ENCODE measurements around the gene BEST2. TPM values are rescaled to one million over a fixed set of nuclear protein-coding genes. Genes with fewer than 3 reads are reported as not detected.

Gene BEST2
- total and polyA plus RNA-seq, 2 of the 4 experiments (the other 2 are of a cell fraction): not detected

DNA sequence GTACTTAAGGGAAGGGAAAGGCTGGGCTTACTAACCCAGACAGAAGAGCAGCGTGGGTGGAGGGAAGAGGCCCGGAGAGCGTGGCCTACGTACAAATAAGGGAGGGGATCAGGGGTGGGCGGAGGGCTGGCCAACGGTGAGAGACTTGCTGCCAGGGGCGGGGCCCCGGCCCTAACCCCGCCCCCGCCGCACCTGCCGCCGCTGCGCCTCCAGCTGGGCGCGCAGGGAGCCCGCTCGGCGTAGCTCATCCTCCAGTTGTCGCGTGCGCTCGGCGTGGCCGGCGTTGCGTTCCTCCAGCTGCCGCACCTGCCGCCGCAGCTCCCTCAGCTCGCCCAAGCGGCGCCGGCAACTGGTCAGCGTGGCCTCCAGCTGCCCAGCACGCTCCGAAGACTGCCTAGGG is 18.1 kb downstream of the BEST2 start:
- Histone ChIP-seq H3K27me3 (ENCODE audit: control insufficient read depth, insufficient read depth, low read length) (no peaks in the 10 kb centered on the region), H4K20me1 (ENCODE audit: insufficient read depth, low read length) (peaks cover 5% of the 10 kb centered on the region; the same call in 1 of the 2 replicates), H3K9ac (ENCODE audit: low read depth, low read length) (no peak overlapping the region), H3K4me1 (ENCODE audit: control insufficient read depth, insufficient read depth, low read length) (0 out of 2 replicates have a peak, but pooled peaks cover 2% of the 10 kb centered on the region), H3K18ac (ENCODE audit: low read depth, low read length) (no peak overlapping the region), H3K4ac (ENCODE audit: low read depth, low read length) (no peak overlapping the region), H3K79me1 (ENCODE audit: low read depth in 1 of 2, low read length in 2 of 2) (peaks cover 0 to under 1% of the 10 kb centered on the region in 2 experiments; a peak in 1 of 4 replicates), H4K91ac (ENCODE audit: insufficient read depth, low read depth, low read length) (no peak overlapping the region), H3K9me3 (ENCODE audit: control insufficient read depth, insufficient read depth, low read length) (no peaks in the 10 kb centered on the region), H4K8ac (ENCODE audit: low read depth in 2 of 2, low read length in 2 of 2) (no peak overlapping the region), H2BK15ac (ENCODE audit: low read depth, low read length) (no peak overlapping the region), H3K9me1 (ENCODE audit: insufficient read depth, low read length) (peaks cover 3% of the 10 kb centered on the region; the same call in 1 of the 2 replicates), H2BK120ac (ENCODE audit: low read depth, low read length) (no peak overlapping the region), H2AK5ac (ENCODE audit: low read depth, low read length) (no peak overlapping the region), H3K23ac (ENCODE audit: low read depth, low read length) (no peak overlapping the region), H3K27ac (ENCODE audit: insufficient read depth, low read length) (no peak overlapping the region), H3K14ac (replicated peaks; ENCODE audit: low read depth, low read length) (no peak overlapping the region), H2AK9ac (replicated peaks; ENCODE audit: low read depth, low read length, poor library complexity) (no peak overlapping the region), H2BK20ac (ENCODE audit: low read depth, low read length) (no peak overlapping the region), H3K4me2 (ENCODE audit: low read depth, low read length) (no peak overlapping the region), H2BK5ac (ENCODE audit: low read depth, low read length, poor library complexity, severe bottlenecking) (no peak overlapping the region), H4K5ac (ENCODE audit: low read depth, low read length) (no peak overlapping the region), H3K36me3 (ENCODE audit: control insufficient read depth, insufficient read depth, low read length) (peaks cover under 1% of the 10 kb centered on the region; the same call in 1 of the 2 replicates), H3K4me3 (ENCODE audit: insufficient read depth, low read depth, low read length) (no peak overlapping the region), H2AFZ (replicated peaks; ENCODE audit: low read length, poor library complexity) (no peak overlapping the region), H3K56ac (ENCODE audit: extremely low read depth, insufficient read depth, low read length) (no peak overlapping the region)
- intact Hi-C loops (cut with micrococcal nuclease) (no loop called here), dilution Hi-C loops (cut with HindIII; ENCODE audit: low sequenced_read_pairs, unreplicated experiment) (no loop called here), in situ Hi-C loops (cut with MboI; ENCODE audit: low sequenced_read_pairs) (loop anchor here (5.0 kb wide), 2 partner anchors 33 to 68 kb away; partner anchors contain the start of genes MAST1, PRDX2 and THSD8)
- CTCF ChIA-PET: interaction anchor here (0.7 kb wide), 1 partner anchor 9 kb away, joined by 6 read pairs; no protein-coding TSS in a partner anchor
- BruUV-seq (replicated peaks): no TSS peak
- DNase-seq (no peak), ATAC-seq (ENCODE audit: low read depth) (no peak)
- POLR2A ChIA-PET (ENCODE audit: unreplicated experiment): no interaction called here
- no peak for TF ChIP-seq BHLHE40 (IDR thresholded peaks at IDR 0.05; ENCODE audit: low read depth, low read length)
- no peak for TF ChIP-seq RAD21 (IDR thresholded peaks at IDR 0.05; ENCODE audit: low read length)
- TF ChIP-seq RCOR1 (IDR thresholded peaks at IDR 0.05; ENCODE audit: insufficient replicate concordance, low read length): no peak
- no peak for TF ChIP-seq RFX5 (IDR thresholded peaks at IDR 0.05; ENCODE audit: low read depth, low read length)
- TF ChIP-seq FOS (IDR thresholded peaks at IDR 0.05; ENCODE audit: low read depth, low read length): no peak
- TF ChIP-seq USF2 (IDR thresholded peaks at IDR 0.05; ENCODE audit: low read depth, low read length): no peak
- TF ChIP-seq POLR2A (IDR thresholded peaks at IDR 0.05; ENCODE audit: low read depth, low read length): no peak
- TF ChIP-seq MAFK (IDR thresholded peaks at IDR 0.05; ENCODE audit: low read depth, low read length): no peak
- no peak for TF ChIP-seq CTCF (conservative IDR thresholded peaks at IDR 0.05; ENCODE audit: low read depth, low read length)
- TF ChIP-seq MAZ (IDR thresholded peaks at IDR 0.05; ENCODE audit: borderline replicate concordance, low read depth, low read length): no peak
- TF ChIP-seq SMC3 (IDR thresholded peaks at IDR 0.05; ENCODE audit: low read depth, low read length): no peak
- TF ChIP-seq NFE2L2 (IDR thresholded peaks at IDR 0.05; ENCODE audit: low read depth, low read length): no peak
- no peak for TF ChIP-seq CHD1 (IDR thresholded peaks at IDR 0.05; ENCODE audit: low read depth, low read length)
- TF ChIP-seq MXI1 (IDR thresholded peaks at IDR 0.05; ENCODE audit: borderline replicate concordance, low read depth, low read length): no peak
- TF ChIP-seq CEBPB (IDR thresholded peaks at IDR 0.05; ENCODE audit: low read depth, low read length): no peak
- TF ChIP-seq, protein P1, sequence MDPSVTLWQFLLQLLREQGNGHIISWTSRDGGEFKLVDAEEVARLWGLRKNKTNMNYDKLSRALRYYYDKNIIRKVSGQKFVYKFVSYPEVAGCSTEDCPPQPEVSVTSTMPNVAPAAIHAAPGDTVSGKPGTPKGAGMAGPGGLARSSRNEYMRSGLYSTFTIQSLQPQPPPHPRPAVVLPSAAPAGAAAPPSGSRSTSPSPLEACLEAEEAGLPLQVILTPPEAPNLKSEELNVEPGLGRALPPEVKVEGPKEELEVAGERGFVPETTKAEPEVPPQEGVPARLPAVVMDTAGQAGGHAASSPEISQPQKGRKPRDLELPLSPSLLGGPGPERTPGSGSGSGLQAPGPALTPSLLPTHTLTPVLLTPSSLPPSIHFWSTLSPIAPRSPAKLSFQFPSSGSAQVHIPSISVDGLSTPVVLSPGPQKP (IDR thresholded peaks at IDR 0.05; ENCODE audit: borderline replicate concordance, low read depth, low read length): no peak
- WGBS, 2 experiments (ENCODE audit: extremely low coverage in 2 of 2, insufficient read length in 1 of 2): no CpG with 5 or more reads among the region's 37 CpGs
